ENCODE measurements around the gene RNF144A. TPM values are rescaled to one million over a fixed set of nuclear protein-coding genes. Genes with fewer than 3 reads are reported as not detected.
A peak's percentile ranks its signal among the peaks of the same experiment; 100 is the strongest.

The RNF144A gene
- total RNA-seq, 1 experiment from 2014 or later: 7.3 TPM

GRCh38 chr2:7034303-7034702, 117.1 kb downstream of the RNF144A start:
- DNase-seq (ENCODE audit: extremely low read depth, low read depth): no peak

DNA sequence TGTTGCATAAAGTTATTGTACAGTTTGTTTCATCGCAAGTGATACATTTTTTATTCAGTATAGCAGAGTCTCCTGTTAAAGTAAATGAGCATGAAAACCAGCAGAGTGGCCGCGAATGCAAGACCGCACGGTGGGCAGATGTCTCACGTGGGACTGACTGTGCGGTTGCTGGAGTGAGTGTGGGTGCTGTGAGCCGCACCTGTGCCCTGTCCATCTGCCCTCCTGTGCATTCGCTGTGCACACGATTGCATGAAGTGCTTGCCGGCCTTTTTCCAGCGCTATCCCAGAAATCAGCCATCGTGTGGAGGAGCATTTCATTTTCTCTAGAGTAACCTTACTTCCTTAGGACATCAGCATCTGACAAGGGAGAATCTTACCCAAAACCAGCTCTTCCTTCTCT, 118.7 kb downstream of the RNF144A start:
- no peak for DNase-seq (ENCODE audit: extremely low read depth, low read depth)

DNA sequence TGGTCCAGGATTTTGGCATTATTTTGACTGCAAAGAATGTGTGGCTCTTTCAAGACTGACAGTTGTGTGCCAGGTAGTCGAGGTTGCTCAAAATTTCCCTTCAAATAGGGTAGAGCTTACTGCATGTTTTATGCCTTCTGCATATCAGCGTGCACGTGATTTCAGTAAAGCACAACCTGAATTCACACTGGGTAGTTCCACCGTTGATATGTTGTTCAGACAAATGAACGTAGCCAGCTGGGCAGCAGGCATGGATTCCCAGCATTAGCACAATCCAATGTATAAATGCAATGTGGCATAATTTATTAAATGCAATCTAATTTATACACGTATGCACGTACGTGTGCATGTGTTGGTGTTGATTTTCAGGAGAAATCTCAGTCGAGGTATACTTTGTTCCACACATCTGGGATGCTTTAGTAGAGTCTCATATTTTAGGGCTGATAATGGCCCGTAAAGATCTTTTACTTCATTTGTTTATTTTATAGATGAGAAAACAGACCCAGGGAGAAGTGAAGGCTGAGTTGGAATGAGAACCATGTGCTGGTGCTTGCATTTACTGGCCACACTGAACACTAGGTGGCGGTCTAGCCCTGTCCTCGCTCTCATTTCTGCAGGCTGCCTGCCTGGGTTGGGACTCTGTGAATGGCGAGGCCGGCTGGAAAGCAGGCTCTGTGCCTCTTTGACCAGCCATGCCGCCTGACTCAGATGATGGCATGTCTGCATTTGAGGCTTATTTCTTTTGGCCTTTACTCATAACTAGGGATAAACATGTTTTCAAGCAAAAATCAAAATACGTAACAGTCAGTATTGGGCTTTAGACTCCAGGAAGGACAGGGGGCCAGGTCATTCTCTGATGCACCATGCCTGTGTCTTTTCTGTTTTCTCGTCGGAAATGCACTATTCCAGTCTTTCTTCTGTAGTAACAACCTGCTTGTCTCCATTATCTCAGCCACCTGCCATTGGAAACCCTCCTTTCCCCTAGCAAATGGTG, 120.4 kb downstream of the RNF144A start:
- DNase-seq (ENCODE audit: extremely low read depth, low read depth): peak; percentile 56

- no peak for DNase-seq (ENCODE audit: extremely low read depth, low read depth)
These were observed 123.3 kb downstream of the RNF144A start for GRCh38 chr2:7040547-7040946.

GRCh38 chr2:7041421-7041820, 124.2 kb downstream of the RNF144A start:
- DNase-seq (ENCODE audit: extremely low read depth, low read depth): no peak

GRCh38 chr2:7043690-7044089, 126.5 kb downstream of the RNF144A start:
- DNase-seq (ENCODE audit: extremely low read depth, low read depth): no peak

DNA sequence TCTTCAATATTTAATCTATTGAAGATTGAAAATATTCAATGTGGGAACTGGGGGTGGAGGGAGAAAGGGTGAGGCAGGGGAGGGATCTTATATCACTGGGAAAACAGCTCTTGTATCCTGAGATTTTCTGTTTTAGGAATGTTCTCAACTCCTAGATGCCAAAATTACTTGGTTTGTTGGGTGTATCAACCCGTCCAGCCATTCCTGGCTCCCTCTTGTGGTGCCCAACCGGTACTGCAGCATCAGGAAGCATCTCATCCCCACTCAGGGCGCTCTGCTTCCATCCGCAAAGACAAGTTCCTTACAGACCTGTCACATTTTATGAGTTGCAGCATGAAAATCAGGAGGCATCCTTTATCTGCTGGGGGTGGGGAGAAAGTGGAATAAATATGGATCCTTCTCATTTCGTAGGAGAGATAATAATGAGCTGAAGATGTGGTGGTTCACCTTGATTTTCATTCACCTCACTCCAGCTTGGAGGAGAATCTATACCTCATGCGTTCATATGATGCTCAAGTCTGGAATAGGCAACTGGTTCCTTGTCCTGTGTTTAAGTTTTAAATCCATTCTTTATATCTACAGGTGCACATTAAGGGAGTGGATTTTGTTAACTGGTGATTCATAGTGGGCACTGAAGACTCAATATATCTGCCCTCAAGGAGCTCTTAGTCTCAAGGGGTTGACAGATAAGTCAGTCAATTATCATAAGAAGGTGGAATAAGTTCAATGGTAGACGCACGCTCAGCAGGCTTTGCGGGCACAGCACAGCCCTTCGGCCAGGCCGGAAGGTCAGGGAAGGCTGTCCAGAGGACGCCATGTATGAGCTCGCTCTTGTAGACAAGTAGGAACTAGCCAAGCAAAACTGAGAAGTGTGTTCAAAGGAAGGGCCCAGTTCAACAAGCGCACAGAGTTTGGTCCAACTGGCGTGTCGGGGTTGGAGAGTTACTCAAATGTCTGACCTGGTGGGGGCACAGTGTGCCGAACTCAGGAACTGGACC, 127.3 kb downstream of the RNF144A start:
- peak; percentile 61 for DNase-seq (ENCODE audit: extremely low read depth, low read depth)

DNA sequence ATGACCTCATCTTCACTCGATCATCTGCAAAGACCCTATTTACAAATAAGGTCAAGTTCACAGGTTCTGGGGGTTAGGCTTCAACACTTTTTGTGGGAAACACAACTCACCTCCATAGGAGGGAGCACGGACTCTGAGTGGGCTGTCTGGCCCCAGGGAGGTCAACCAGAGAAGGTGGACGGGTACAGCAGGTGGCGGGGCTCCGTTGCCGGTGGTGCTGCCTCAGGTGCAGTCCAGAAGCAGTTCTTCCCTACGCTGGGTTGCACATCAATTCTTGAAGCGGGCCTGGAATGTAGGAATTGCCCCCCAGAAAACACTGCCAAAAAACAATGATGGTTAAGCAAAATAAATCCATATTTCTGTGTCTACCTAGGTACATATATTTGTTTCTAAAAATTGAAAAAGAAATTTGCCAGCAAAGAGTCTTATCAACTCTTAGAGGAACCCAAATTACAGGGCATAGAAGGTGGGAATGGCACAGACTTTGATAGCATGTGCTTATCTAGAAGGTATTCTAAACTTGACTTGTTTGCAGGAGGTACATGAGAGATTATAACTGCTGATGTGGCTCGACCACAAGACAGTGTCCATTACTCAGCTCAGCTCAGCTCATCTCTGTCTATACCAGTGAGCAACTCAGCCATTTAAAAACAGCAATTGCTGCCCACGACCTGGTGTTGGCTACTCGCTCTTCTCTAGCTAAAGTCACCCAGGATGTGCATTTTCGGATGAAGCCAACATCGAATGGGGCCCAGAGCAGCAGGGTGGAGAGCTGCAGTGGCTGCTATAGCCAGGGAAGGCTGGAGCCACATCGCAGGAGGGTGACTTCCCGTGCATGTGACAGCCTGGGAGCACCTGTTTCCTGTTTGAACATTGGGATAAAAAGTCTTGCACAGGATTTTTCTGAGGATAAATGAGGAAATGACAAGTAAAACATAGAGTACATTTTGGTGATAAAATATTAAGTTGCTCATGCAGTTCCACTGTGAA, 128.7 kb downstream of the RNF144A start:
- DNase-seq (ENCODE audit: extremely low read depth, low read depth): no peak

DNA sequence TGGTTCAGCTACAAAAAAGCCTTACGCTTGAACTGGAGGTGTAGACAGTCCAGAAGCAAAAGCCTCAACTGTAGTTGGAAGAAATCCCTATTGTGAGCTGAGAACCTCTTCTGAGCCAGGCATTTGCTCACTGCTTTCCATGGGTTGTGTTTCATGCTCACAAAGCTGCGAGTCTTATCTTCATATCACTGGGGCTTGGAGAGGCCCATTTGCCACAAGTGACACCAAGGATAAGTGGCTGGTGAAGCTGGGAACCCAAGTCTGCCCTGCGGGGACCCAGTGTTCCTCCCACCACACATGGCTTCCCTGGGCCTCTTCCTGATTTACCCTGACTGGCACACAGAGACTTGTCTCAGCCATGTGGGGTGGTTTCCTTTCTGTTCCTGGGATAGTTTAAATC, 130.4 kb downstream of the RNF144A start:
- DNase-seq (ENCODE audit: extremely low read depth, low read depth): no peak

DNA sequence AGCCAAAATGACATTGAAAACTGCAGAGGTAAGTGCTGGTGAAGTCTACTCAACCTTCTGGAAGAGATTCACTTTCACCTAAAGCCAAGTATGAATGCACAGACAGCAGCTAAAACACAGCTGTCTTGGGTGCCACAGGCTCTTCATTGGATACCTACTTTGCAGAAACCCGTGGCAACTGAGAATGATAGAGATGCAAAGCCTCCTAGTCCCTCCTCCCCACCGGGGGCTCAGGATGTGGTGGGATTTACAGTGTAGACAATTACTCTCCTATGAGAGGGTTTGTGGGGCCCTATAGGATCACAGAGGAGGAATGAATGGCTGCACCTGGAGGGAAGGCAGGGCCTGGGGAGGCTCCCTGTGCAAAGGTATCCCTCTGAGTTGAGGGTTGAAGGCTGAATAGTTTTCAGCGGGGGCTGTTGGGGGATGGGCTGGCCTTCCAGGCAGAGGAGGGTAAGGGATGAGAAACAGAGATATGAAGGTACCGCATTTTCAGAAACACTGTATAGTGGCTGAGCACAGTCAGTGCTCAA, 131.6 kb downstream of the RNF144A start:
- DNase-seq (ENCODE audit: extremely low read depth, low read depth): no peak

- no peak for DNase-seq (ENCODE audit: extremely low read depth, low read depth)
These were observed 135.2 kb downstream of the RNF144A start for GRCh38 chr2:7052404-7052803.

- DNase-seq (ENCODE audit: extremely low read depth, low read depth): no peak
These were observed 136.5 kb downstream of the RNF144A start for GRCh38 chr2:7053650-7054265.

DNA sequence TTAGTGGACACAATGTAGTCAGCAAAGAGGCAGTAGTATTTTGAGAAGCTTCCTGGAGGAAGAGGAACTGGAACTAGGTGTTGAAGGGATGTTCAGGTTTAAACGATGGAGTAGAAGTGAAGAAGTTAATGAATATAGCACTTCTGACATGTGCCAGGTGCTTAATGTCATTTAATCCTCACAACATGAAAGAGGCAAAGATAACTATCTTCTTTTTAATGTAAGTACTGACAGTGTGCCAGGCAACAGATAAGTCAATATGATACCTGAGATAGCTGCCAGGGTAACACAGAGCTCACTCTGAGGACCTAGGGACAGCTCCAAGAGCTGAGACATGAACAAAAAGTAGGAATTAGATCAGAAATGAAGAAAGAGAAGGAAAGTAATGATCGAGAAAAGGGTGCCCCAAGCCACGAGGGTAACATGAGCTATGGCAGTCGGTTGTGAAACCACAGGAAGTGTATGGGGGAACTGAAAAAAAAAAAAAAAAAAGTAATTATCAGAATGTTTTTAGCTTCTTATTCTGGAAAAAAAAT, 140.7 kb downstream of the RNF144A start:
- DNase-seq (ENCODE audit: extremely low read depth, low read depth): no peak

- no peak for DNase-seq (ENCODE audit: extremely low read depth, low read depth)
These were observed 142.9 kb downstream of the RNF144A start for GRCh38 chr2:7060156-7060555.

DNA sequence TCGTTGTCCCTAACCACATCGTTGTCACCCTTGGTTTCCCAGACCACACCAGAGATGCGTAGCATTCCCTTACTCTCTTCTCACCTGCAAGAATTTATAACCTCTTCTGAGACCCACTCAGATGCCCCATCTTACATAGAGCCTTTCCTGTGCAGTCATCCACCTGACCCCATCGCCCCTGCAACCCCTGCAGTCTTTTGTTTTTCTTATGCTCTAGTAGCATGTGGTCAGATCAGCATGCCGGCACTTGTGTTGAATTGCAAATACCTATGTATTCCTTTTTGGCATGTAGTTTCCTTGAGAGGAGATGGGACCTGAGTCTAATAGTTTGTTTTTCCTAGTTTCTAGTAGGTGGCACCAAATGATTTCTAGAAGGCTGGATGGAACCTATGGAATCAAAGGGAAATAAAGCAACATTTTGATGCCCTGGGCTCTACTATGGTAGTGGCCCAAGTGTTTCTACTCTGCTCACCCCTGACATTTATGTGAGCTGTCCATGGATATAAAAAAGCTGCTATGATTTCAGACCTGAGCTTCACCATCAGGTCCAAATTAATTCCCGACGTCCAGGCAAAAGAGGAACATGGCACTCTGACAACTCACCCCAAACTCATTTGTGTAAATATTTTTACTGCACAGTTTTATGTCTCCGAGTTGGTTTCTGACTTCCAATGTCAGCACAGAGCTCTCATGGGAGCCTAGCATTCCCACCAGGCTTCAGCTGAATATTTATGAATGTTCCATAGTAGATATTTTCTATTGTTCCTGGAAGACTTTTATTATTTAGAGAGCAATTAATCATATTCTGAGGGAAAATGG, 143.6 kb downstream of the RNF144A start:
- no peak for DNase-seq (ENCODE audit: extremely low read depth, low read depth)

DNA sequence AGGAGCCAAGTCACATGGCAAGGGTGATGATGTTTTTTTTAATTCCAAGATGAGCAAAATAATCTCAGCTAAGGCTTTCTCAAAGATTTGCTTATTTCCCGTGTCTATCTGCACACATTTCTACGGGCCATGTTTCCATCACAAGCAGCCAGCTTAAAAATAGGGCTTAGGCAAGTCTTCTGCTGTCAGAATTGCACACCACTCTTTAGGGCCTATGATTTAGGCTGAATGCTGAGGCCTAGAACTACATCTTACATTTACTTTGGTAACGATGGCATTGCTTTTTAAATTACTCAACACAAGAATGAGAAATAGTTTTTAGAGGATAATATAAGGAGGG, 144.2 kb downstream of the RNF144A start:
- DNase-seq (ENCODE audit: extremely low read depth, low read depth): no peak

- no peak for DNase-seq (ENCODE audit: extremely low read depth, low read depth)
These were observed 144.7 kb downstream of the RNF144A start for GRCh38 chr2:7061921-7062320.

DNA sequence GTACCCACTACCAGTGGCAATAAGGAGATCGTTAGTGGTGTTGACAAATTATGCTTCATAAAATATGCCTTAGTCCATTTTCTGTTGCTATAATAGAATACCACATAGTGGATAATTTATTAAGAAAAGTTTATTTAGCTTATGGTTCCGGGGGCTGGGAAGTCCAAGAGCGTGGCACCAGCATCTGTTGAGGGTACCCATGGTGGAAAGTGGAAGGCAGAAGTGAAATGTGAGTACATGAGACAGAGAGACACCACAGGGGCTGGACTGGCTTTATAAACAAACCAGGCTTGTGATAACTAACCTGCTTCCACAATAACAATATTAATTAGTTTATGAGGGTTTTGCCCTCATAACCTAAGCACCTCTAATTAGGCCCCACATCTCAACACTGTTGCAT, 146.6 kb downstream of the RNF144A start:
- DNase-seq (ENCODE audit: extremely low read depth, low read depth): no peak
